GM18951 (cell line): Measurements from ENCODE around the gene CCDC187.

Experiments
- POLR2A ChIP-seq: IDR thresholded peaks from 4 replicates; pipeline ENCODE4 v1.6.1; 2011; ENCODE audit warnings: mild to moderate bottlenecking; ENCODE audit not compliant: insufficient read length, insufficient read depth; ENCODE audit errors: extremely low read depth
- in situ Hi-C: fragments of 300-500 bp; cut with MboI; formaldehyde crosslinking; loops from one replicate; pipeline ENCODE4 v1.12.0; 2022; ENCODE audit warnings: low sequenced_read_pairs, mixed read lengths, inconsistent platforms; ENCODE audit not compliant: unreplicated experiment

Gene CCDC187

DNA sequence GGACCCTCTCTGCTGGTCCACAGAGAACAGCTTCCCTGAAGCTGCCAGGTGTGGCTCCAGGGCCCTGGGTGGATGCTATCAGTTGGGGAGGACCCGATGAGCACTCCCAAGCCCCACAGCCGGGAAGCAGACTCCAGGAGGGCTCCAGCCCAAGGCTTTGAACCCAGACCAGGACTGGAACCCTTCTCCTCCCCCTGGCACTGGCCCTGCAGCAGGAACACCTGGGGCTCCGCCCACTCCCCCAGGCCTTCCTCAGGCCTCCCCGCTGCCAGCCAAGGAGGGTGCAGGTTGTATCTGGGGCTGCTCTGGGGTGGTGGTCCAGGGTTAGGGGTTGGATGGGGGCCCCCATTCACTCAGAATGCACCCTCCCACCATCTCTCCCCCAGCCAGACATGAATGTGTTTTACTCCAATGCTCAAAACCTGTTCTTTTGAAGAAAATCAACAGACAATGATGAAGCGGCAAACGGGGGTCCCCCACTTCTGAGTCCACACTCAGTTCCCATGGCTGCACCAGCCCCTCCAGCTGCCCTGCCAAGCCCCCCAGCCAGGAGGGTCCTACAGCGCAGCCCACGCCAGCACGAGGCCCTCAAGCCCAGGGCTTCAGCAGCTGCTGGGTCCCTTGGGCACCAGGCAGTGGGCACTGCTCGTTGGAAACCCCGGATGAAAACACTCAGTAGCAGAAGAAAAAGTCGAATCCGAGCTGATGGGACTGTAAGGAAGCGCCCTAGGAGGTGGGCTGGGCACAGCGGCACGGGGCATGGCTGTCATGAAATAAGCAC, 23.2 kb downstream of the CCDC187 start:
- in situ Hi-C loops = no loop called here
- TF ChIP-seq POLR2A = no peak

DNA sequence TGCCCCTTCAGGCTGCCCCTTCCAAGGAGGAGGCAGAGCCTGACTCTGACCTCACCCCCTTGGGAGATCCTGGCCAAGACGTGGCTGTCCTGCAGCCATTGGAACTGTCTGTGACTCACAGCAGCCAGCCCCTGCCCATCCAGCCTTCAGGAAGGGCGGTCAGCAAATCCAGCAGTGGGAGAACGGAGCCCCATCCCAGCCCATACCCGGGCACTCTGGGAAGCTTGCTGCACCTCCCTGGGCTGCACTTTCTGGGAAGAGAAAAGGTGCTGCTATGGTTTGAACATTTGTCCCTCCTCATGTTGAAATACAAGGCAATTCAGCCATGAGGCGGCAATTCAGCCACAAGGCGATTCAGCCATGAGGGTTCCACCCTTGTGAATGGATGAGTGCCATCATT, 24.4 kb downstream of the CCDC187 start:
- in situ Hi-C loops = no loop called here
- no peak for TF ChIP-seq POLR2A

DNA sequence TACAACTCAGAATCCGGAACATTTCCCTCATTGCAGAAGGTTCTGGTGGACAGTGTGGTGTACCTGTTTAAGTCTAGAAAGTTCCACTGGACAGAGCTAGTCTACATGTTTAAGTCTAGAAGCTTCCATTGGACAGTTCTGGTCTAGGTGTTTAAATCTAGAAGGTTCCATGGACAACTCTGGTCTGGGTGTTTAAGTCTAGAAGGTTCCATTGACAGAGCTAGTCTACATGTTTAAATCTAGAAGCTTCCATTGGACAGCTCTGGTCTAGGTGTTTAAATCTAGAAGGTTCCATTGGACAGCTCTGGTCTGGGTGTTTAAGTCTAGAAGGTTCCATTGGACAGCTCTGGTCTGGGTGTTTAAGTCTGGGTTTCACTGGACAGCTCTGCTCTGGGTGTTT, 25.0 kb downstream of the CCDC187 start:
- TF ChIP-seq POLR2A = no peak
- in situ Hi-C loops = no loop called here

DNA sequence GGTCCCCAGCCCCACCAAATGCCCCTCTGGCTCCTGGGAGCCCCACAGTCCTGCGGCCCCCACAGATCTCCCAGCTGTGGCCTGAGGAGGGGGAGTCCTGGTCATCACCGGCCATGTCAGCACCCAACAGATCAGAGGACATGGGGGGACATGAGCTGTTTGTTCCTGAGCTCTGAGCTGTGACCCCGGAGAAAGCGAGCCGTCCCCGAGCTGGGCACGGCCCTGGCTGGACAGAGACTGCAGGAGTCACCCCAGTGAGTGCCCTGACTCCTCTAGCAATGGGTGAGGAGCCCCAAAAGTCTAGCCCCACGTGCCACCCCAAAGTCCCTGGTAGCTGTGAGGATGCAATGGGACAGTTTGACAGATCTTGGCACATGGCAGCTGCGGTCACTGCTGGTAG, 25.7 kb downstream of the CCDC187 start:
- in situ Hi-C loops = no loop called here
- no peak for TF ChIP-seq POLR2A

DNA sequence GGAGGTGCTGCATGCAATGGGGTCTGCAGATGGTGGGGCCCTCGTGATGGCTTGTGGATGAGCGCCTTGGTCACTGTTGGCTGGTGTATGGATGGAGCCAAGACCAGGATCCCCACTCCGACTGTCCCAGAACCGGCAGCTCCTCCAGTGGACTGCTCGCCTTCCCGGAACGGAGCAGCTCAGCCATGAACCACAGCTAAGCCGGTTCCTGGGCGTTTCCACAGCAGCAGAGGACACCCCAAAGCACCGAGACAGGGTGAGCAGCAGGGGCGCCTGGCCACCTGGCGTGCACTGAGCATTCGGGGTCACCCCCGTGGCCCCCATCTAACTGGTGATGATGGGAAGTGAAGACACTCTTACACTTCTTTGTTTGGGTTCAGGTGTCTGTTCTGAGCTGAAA, 26.1 kb downstream of the CCDC187 start:
- no peak for TF ChIP-seq POLR2A
- in situ Hi-C loops = no loop called here

DNA sequence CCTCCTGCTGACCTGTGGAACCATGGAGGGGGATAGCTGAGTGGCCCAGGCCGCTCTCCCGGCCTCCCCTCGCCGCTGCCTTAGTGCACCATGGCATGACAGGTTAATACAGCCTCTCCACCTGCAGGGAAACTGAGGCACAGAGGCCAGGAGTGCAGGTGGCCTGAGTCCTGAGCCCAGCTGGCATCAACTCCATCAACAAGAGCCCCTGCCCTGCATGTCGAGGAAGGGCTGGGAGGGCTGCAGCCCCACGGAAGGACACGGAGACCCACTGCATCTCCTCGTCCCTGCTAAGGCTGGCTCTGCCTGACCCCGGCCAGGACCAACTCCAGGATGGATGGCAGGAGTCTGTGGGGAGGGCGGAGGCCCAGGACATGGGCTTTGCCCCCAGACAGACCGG, 27.2 kb downstream of the CCDC187 start:
- TF ChIP-seq POLR2A = no peak
- in situ Hi-C loops = no loop called here

DNA sequence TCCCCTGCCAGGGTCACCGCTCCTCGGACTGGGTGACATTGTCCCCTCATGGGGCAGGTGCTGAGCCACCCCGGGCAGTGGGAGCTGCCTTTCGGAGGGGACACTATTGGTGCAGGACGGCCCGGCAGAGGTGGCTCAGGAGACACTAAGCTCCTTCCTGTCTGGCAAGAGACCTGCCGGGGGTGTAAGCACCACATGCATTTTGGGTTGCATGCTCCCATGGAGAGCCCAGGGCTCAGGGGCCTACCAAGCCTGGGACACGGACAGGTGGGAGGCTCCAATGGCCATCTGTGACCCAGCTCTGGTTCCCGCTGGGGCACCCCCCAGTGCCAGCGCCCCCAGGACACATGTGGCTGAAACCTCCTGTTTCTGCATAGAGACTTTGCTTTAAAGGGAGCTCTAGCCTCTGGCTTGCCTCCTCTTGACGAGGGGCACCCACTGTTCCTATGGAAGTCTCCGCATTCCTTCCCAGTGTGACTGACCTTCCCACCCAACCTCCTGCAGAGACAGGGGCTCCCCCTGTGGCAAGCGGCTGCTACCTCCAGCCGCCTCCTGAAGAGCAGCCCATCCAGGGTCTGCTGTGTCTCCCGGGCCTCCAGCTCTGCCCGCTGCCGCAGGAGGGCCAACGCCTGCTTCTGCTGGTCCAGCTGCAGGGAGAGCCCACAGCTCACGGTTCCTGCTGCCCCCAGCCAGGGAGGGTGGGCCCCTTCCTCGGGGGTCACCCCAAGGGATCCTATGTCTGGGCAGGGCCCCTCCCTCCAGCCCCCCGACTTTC, 28.1 kb downstream of the CCDC187 start:
- in situ Hi-C loops = no loop called here
- no peak for TF ChIP-seq POLR2A

DNA sequence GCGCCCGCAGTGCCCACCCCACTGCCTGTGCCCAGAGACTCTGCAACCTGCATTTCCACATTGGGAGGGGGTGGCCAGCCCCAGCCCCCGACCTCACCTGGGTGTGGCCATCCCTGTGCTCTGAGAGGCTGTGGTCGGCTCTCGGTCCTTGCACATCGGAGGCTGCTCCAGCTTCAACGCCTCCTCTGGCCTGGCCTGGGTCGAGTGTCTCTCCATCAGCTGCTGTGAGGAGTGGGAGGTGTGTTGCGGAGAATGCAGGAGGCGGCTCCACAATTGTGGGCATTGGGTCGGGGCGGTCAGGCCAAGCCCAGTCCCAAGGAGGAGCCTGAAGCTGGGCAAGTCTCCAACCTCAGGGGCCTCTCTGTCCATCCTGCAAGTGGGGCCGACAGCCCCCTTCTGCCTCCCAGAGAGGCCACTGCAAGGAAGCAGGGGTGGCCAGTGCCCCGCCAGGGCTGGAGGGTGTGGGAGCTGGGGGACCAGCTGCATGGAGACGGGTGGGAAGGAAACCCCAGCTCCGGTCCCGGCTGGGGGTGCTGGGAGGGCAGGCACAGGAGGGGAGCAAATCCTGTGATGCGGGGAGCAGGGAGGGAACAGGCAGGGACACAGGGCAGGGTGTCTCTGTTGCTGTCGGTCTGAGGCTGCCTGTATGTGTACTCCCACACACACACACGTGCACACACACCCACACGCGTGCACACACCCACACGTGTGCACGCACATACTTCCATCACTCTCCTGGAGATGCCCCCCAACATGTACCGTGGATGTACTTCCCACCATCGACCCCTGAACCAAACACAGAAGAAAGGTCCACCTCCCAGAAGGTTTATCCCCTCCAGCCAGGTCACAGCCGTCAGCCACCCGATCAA, 28.9 kb downstream of the CCDC187 start:
- no peak for TF ChIP-seq POLR2A
- in situ Hi-C loops = loop anchor here (25.0 kb wide), 1 partner anchor 113 kb away; no protein-coding TSS in a partner anchor

DNA sequence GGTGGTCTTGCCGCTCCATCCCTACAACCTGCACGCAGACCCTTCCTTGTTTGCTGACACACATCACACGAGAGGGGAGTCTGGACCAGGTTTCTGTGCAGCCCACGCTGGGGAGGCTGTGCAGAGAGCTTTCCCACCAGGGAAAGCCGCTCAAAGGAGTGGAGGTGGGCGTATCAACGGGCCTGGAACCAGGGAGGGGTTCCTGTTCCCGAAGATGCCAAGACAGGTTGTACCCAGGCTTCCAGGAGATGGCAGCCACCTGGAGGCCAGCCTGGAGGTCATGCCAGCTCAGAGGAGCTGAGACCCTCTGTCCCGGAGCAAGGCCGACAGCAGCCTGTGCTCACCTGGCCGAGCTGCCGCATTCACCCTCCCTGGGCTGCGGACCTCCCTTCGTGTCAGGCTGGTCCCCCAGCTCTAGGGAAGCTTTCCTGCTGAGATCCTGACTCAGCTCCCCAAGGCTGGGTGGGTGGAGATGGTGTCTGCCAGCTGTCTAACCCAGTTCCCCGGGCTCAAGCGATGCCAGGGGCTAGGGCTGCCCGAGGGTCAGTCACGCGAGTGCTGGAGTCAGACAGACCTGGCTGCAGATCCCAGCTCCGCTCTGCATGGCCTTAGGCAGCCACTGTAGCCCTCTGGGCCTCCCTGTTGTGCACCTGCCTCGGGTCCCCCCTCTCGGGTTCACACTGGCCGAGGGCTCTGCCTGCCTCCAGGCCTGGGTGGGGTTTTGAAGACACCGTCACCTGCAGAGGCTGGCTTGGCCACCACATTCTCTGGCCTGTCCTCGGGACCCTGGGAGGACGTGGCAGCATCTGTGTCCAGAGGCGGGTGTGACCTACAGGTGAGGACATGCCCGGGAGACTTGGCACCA, 29.7 kb downstream of the CCDC187 start:
- in situ Hi-C loops = loop anchor here (25.0 kb wide), 1 partner anchor 112 kb away; no protein-coding TSS in a partner anchor
- TF ChIP-seq POLR2A = no peak

DNA sequence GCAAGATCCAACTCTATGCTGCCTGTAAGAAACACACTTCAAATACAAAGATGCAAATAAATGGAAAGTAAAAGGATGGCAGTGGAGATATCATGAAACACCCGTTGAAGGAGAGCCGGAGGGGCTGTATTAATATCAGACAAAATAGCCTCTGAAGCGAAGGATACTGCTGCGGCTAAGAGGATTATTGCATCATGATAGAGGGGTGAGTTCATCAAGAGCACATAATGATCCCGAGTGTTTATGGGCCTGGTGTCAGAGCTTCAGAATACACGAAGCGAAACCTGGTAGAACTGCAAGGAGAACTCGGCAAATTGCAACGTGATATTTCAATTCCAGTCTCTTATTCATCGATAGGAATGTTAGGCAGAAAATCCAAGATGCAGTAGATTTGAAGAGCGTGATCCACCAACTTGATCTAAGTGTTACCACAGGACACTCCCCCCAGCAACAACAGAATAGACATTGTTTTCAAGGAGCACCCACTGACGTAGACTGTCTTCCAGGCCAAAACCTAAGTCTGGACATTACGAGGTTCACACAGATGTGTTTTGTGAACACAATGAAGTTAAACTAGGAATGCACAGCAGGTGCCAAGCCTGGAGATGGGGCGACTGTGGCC, 30.5 kb downstream of the CCDC187 start:
- in situ Hi-C loops = loop anchor here (25.0 kb wide), 1 partner anchor 111 kb away; no protein-coding TSS in a partner anchor
- TF ChIP-seq POLR2A = no peak

DNA sequence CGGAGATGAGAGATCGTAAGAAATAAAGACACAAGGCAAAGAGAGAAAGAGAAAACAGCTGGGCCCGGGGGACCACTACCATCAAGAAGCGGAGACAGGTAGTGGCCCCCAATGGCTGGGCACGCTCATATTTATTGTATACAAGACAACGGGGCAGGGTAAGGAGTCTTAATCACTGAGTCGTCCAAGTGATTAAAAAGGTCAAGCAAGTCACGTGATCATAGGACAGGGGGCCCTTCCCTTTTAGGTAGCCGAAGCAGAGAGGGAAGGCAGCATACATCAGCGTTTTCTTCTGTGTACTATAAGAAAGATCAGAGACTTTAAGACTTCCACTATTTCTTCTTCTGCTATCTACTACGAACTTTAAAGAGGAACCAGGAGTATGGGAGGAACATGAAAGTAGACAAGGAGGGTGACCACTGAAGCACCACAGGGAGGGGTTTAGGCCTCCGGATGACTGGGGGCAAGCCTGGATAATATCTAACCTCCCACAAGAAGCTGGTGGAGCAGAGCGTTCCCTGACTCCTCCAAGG, 33.7 kb downstream of the CCDC187 start:
- no peak for TF ChIP-seq POLR2A
- in situ Hi-C loops = loop anchor here (25.0 kb wide), 1 partner anchor 108 kb away; no protein-coding TSS in a partner anchor
